NB4 (cell line): Measurements from ENCODE around the gene CWC27.

Experiments
- DNase-seq: peaks from one replicate; pipeline ENCODE4 v3.0.0; 2010; ENCODE audit warnings: low read depth
- H3K4me3 ChIP-seq: one replicate; pipeline ENCODE4 v1.5.1; 2011; ENCODE audit warnings: mild to moderate bottlenecking, low read depth, low read length, moderate library complexity
- MYC ChIP-seq: IDR thresholded peaks from 2 replicates; pipeline ENCODE4 v1.6.1; 2011; ENCODE audit warnings: low read depth, low read length
- POLR2A ChIP-seq: IDR thresholded peaks from 2 replicates; pipeline ENCODE4 v1.6.1; 2011; ENCODE audit warnings: mild to moderate bottlenecking; ENCODE audit not compliant: insufficient read length; ENCODE audit errors: extremely low read depth
- TF ChIP-seq, protein P1 (sequence below): IDR thresholded peaks from 2 replicates; pipeline ENCODE4 v1.6.1; 2011; ENCODE audit warnings: low read depth, low read length
- TF ChIP-seq, protein P2 (sequence below): IDR thresholded peaks from one replicate; pipeline ENCODE4 v1.5.1; 2012; ENCODE audit warnings: low read depth, low read length

Gene CWC27

DNA sequence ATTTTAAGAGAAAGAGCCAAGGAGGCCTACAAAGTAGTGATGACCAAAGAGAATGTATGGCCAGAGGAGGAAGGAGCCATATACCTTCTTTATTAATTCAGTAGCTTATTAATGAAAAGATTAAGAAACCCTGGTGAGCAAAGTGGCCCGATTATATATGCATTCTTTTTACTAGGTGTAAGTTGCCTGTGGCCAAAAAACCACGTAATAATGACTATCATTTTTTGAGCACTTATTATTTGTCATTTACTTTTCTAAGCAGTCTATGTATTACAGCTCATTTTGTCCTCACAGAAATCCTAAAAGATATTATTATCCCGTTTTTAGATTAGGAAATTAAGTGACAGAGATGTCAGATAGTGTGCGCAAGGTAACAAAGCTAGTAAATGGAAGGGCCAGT, 3.0 kb downstream of the CWC27 start:
- TF ChIP-seq, protein P1, sequence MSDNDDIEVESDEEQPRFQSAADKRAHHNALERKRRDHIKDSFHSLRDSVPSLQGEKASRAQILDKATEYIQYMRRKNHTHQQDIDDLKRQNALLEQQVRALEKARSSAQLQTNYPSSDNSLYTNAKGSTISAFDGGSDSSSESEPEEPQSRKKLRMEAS = no peak
- TF ChIP-seq POLR2A = no peak
- TF ChIP-seq, protein P2, sequence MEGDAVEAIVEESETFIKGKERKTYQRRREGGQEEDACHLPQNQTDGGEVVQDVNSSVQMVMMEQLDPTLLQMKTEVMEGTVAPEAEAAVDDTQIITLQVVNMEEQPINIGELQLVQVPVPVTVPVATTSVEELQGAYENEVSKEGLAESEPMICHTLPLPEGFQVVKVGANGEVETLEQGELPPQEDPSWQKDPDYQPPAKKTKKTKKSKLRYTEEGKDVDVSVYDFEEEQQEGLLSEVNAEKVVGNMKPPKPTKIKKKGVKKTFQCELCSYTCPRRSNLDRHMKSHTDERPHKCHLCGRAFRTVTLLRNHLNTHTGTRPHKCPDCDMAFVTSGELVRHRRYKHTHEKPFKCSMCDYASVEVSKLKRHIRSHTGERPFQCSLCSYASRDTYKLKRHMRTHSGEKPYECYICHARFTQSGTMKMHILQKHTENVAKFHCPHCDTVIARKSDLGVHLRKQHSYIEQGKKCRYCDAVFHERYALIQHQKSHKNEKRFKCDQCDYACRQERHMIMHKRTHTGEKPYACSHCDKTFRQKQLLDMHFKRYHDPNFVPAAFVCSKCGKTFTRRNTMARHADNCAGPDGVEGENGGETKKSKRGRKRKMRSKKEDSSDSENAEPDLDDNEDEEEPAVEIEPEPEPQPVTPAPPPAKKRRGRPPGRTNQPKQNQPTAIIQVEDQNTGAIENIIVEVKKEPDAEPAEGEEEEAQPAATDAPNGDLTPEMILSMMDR = no peak
- no peak for TF ChIP-seq MYC
- no peak for DNase-seq
- no peak overlapping the region for H3K4me3 ChIP-seq

DNA sequence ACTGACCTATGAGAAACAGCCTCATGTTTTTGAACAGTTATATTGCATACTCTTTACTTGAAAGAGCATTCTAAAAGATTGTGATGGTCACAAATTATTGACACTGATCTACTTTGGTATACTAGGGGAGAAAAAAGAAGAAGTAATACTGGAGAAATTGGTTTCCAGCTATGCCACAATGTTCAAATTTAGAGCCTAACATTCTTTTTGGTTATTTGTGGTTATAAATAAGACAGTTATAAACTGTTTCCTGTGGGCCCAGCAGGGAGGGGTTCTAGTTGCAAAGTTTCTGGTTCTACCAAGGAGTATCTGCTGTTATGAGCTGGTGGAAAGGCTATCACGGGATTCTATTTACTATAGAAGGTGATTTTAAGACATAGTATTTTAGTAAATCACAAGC, 4.8 kb downstream of the CWC27 start:
- TF ChIP-seq, protein P2 = no peak
- TF ChIP-seq MYC (no peak), POLR2A (no peak)
- TF ChIP-seq, protein P1 = no peak
- DNase-seq = peak; percentile 28
- H3K4me3 ChIP-seq = no peak overlapping the region

DNA sequence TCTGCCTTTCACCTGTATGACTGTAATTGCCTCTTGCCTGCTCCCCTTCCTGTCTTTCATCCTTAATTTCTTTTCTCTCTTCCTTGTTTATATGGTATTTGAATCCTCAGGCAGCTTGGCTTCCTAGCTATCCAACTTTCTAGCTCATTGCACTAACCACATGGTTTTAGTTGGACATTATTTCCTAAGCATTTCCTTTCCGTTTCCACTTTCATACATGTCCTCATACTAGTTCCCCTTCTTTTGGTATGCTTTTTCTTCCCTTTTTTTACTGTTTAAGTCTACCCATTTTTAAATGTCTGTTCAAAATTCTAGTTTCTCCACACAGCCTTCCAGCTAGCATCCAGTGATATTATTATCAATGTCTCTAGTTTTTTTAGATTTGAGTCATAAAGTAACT, 6.6 kb downstream of the CWC27 start:
- DNase-seq = peak; percentile 18
- no peak overlapping the region for H3K4me3 ChIP-seq
- TF ChIP-seq, protein P1 = no peak
- no peak for TF ChIP-seq POLR2A
- TF ChIP-seq MYC = no peak
- TF ChIP-seq, protein P2 = no peak

DNA sequence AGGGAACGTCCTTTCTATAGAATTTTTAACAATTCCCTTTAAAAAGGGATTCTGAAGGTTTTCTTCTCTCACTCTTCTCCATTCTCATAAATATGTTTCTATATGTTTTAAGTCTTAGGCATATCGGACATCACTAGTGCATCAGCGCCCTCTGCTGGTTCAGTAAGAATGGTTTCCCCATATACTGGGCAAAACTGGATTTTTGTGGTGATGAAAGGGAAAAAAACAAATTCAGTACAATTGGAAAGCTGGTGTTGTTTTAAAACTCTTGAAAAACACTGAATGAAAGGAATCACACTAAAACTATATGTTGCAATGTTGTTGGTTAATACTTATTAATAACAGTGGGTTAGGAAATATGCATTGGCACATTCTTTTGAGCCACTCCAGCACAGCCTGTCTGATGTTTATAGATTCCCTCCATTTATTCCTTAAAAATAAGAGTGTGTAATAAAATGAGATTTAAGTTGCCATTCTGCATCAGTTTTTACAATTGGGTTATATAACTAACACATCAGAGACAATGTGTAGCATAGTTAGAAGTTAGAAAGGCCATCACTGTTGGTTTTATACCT, 15.8 kb downstream of the CWC27 start:
- H3K4me3 ChIP-seq = no peak overlapping the region
- peak; percentile 81 for DNase-seq
- TF ChIP-seq MYC (no peak), POLR2A (no peak)
- TF ChIP-seq, protein P1 = no peak
- TF ChIP-seq, protein P2 = peak; percentile 64

DNA sequence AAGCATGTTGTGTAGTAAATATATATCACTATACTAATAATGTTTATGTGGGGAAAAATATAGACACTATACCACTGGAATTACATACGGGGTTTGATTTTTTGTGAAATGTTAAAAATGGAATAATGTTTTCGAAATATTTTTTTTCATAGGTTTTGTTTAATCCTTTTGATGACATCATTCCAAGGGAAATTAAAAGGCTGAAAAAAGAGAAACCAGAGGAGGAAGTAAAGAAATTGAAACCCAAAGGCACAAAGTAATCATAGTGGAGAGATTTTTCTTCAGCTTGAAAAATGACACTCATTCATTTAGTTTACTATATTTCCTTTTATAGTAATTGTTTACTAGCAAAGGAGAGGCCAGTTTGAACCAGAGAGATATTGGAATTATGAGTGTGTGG, 17.6 kb downstream of the CWC27 start:
- no peak for DNase-seq
- TF ChIP-seq MYC (no peak), POLR2A (no peak)
- TF ChIP-seq, protein P2 = no peak
- TF ChIP-seq, protein P1 = no peak
- no peak overlapping the region for H3K4me3 ChIP-seq

DNA sequence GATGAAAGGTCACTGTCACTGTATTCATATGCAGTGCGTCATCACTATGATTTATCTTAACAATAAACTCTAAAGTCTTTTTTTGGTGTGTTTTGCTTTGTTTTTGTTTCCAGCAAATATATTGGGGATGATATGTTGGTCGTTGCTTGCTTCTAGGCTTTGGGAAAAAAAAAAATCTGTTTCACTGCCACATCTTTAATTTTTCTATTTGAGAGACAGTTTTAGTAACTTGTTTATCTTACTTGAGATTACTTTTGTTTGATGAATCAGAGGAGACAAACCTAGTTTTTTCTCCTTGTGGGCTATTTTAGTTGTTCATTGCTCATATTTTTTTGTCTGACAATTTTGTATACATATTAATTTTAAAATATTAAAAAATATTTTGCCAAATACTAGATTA, 19.4 kb downstream of the CWC27 start:
- no peak for TF ChIP-seq POLR2A
- TF ChIP-seq MYC = no peak
- TF ChIP-seq, protein P1 = no peak
- TF ChIP-seq, protein P2 = no peak
- no peak overlapping the region for H3K4me3 ChIP-seq
- DNase-seq = no peak
